GM12892 (cell line): ENCODE results near the gene IGSF21.

Source experiments
- POLR2A ChIP-seq: IDR thresholded peaks from 2 replicates; pipeline ENCODE4 v1.6.1; 2011; ENCODE audit warnings: low read depth, low read length, control low read depth
- TAF1 ChIP-seq: IDR thresholded peaks from 2 replicates; pipeline ENCODE4 v1.6.1; 2011; ENCODE audit warnings: low read depth, mild to moderate bottlenecking, control low read depth, low read length, borderline replicate concordance

- TF ChIP-seq POLR2A (no peak), TAF1 (no peak)
Measured at GRCh38 chr1:18178111-18178510, 70.5 kb downstream of the IGSF21 start.
